Thoracic aorta (tissue), 2 donors: ENCODE data around the gene PDXK. TPM values are rescaled to one million over a fixed set of nuclear protein-coding genes. Genes with fewer than 3 reads are reported as not detected.
A peak's percentile ranks its signal among the peaks of the same experiment; 100 is the strongest.
"Not testable (repeated sequence)": the region's sequence is repeated elsewhere in the genome, so short reads cannot be mapped to it uniquely, and the experiment has no call there.

ENCODE experiments used
- ATAC-seq: fragments of 150-250 bp; one replicate; pipeline ENCODE4 v1.8.0; 2017; ENCODE audit warnings: low read depth; ENCODE audit not compliant: insufficient number of reproducible peaks, low FRiP score
- DNase-seq: peaks from one replicate; pipeline ENCODE4 v3.0.0-alpha.2; 2020; ENCODE audit warnings: low spot score
- H3K27ac ChIP-seq, 2 donors: fragments of 200-600 bp; sonication (generic); 1 replicate in 1 of 2; 2 replicates in 1 of 2; pipeline ENCODE4 v1.5.1; 2016; ENCODE audit warnings: mild to moderate bottlenecking in 2 of 2, moderate library complexity in 2 of 2
- H3K27me3 ChIP-seq: fragments of 200-600 bp; sonication (generic); replicated peaks from 2 replicates; pipeline ENCODE4 v1.6.0; 2016; ENCODE audit warnings: mild to moderate bottlenecking; ENCODE audit not compliant: insufficient read depth
- H3K36me3 ChIP-seq: fragments of 200-600 bp; sonication (generic); one replicate; pipeline ENCODE4 v1.5.1; 2016
- H3K4me1 ChIP-seq, 2 donors: fragments of 200-600 bp; sonication (generic); 1 replicate in 1 of 2; 2 replicates in 1 of 2; pipeline versions ENCODE4 v1.5.1 to v1.6.0; 2016; ENCODE audit warnings: low read depth in 2 of 2, mild to moderate bottlenecking in 1 of 2; ENCODE audit not compliant: control insufficient read depth in 1 of 2
- H3K4me3 ChIP-seq: fragments of 200-600 bp; sonication (generic); 2 replicates; pipeline ENCODE4 v1.5.1; 2016; ENCODE audit warnings: mild to moderate bottlenecking
- H3K9me3 ChIP-seq: fragments of 200-600 bp; sonication (generic); 2 replicates; pipeline ENCODE4 v1.5.1; 2016
- total RNA-seq, 2 donors: library from RNA; depleted of rRNA; stranded (reverse); fragments of >200 nt; gene quantifications; one replicate each; pipeline versions ENCODE4 v1.1.0 to v1.2.3, GENCODE V29; 2016
- TF ChIP-seq, protein P1 (sequence below): fragments of 200-600 bp; sonication (generic); IDR thresholded peaks from one replicate; pipeline ENCODE4 v1.5.1; 2019; ENCODE audit warnings: antibody characterized with exemption

PDXK gene
- 10 to 100 TPM; 52.4 to 64.7 TPM for total RNA-seq

DNA sequence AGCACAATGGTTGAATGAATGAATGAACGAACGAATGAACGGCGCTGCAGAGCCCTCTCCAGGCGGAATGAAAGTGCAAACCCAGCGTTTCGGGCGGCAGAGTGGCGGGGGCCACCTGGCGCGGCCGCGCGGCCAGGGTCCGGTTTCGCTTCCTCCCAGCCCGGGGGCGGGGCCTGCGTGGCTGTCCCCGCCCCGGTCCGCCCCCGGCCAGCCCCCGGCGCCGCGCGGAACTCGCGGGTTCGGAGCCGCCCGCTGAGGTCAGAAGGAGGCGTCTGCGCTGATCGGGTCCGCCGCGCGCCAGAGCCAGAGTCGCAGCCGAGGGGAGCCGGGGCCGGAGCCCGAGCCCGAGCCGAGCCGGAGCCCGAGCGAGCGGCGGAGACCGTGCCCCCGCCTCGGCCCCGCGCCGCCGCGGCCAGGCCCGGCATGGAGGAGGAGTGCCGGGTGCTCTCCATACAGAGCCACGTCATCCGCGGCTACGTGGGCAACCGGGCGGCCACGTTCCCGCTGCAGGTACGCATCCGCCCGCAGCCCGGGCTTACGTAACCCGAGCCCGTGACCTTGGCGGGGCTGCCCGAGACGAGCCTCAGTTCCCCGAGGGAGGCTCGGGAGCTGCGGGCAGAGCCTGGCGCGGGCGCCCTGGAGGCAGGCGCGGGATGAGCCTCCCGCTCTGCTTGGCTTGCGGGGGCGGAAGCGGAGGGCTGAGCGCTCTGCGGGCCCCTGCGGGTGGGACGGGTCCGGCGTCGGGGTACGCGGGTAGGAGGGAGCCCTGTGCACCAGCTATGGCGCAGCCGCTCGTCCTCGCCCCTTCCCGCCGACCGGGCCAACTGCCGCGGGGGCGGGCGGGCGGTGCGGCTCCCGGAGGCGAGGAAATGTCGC, at the start of gene PDXK:
Gene PDXK (plus strand): TSS at position 258 of the 876 bp plus-strand sequence. CDS start 166 bp downstream, at position 424.
- peaks cover 19 to 34% of the 10 kb centered on the region in 2 donors for H3K4me1 ChIP-seq
- H3K36me3 ChIP-seq, result no peaks in the 10 kb centered on the region
- peak within 1 kb of the TSS; percentile 87 for H3K4me3 ChIP-seq
- H3K27ac ChIP-seq, result peak within 1 kb of the TSS; percentile 65 to 77
- ATAC-seq, result peak; percentile 78
- TF ChIP-seq, protein P1, sequence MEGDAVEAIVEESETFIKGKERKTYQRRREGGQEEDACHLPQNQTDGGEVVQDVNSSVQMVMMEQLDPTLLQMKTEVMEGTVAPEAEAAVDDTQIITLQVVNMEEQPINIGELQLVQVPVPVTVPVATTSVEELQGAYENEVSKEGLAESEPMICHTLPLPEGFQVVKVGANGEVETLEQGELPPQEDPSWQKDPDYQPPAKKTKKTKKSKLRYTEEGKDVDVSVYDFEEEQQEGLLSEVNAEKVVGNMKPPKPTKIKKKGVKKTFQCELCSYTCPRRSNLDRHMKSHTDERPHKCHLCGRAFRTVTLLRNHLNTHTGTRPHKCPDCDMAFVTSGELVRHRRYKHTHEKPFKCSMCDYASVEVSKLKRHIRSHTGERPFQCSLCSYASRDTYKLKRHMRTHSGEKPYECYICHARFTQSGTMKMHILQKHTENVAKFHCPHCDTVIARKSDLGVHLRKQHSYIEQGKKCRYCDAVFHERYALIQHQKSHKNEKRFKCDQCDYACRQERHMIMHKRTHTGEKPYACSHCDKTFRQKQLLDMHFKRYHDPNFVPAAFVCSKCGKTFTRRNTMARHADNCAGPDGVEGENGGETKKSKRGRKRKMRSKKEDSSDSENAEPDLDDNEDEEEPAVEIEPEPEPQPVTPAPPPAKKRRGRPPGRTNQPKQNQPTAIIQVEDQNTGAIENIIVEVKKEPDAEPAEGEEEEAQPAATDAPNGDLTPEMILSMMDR, result no peak
- DNase-seq, result no peak
- H3K27me3 ChIP-seq, result no peaks in the 10 kb centered on the region
- H3K9me3 ChIP-seq, result no peaks in the 10 kb centered on the region

- H3K36me3 ChIP-seq, result peaks cover 21% of the 10 kb centered on the region
Measured at GRCh38 chr21:43669828-43670605, 48.9 kb upstream of the PDXK start.

DNA sequence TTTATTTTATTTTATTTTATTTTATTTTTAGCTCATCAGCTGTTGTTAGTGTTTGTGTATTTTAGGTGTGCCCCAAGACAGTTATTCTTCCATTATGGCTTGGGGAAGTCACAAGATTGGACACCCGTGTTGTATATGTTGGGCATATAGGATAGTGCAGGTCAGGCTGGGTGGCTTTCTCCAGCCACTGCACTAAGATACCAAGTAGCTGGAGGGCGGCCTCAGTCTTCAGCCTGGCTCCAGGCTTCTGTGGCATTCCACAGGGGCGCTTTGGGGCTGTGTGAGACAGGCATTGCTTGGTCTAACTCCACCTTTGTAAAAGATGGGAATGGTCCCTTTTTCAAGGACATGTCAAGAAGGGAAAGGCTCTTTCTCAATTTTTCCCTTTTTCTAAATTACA, 43.1 kb upstream of the PDXK start:
- DNase-seq (no peak), ATAC-seq (no peak)
- no peaks in the 10 kb centered on the region for H3K27me3 ChIP-seq
- no peak overlapping the region for H3K4me3 ChIP-seq
- TF ChIP-seq, protein P1, result no peak
- H3K27ac ChIP-seq, result no peak overlapping the region
- H3K4me1 ChIP-seq, result no peaks in the 10 kb centered on the region
- peaks cover 27% of the 10 kb centered on the region for H3K36me3 ChIP-seq
- no peaks in the 10 kb centered on the region for H3K9me3 ChIP-seq

More at GRCh38 chr21:43669828-43670605, 48.9 kb upstream of the PDXK start:
- no peak for ATAC-seq
- TF ChIP-seq, protein P1, result no peak
- no peaks in the 10 kb centered on the region for H3K9me3 ChIP-seq
- DNase-seq, result no peak
- H3K4me1 ChIP-seq, result no peaks in the 10 kb centered on the region
- H3K27me3 ChIP-seq, result no peaks in the 10 kb centered on the region
- no peak overlapping the region for H3K4me3 ChIP-seq
- H3K27ac ChIP-seq, result no peak overlapping the region

DNA sequence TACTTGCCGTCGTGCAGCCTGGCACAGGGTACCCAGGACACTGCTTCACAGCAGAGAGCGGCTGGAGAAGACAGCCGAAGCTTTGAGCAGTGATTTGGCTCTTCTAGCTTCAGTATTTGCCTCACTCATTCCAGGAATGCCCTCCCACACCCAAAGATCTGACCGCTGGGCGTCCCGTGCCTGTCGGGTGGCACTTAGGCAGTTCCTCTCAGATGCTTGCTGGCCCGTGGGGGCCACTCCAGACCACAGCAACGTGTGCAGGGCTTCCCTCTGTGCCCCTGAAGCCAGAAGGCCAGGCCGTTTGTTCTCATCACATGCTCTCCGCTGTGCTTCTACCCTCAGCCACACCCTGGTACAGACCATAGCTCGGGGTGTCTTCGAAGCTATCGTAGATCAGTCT, 42.5 kb upstream of the PDXK start:
- Histone ChIP-seq H3K27me3 (no peaks in the 10 kb centered on the region), H3K4me1 (no peaks in the 10 kb centered on the region), H3K36me3 (peaks cover 25% of the 10 kb centered on the region), H3K4me3 (no peak overlapping the region), H3K9me3 (no peaks in the 10 kb centered on the region), H3K27ac (no peak overlapping the region)
- ATAC-seq (no peak), DNase-seq (no peak)
- TF ChIP-seq, protein P1, result no peak

DNA sequence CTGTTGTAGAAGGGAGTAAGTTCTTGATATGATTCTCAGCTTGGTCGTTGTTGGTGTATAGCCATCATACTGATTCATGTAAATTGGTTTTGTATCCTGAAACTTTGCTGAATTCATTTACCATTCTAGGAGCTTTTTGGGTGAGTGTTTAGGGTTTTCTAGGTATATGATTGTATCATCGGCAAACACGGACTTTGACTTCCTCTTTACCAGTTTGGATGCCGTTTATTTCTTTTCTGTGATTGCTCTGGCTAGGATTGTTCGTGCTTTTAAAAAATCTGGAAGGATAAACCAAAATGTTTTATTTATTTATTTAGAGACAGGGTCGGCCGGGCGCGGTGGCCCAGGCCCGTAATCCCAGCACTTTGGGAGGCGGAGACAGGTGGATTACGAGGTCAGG, 39.0 kb upstream of the PDXK start:
- Histone ChIP-seq H3K27ac (no peak overlapping the region), H3K36me3 (peaks cover 20% of the 10 kb centered on the region), H3K4me3 (no peak overlapping the region), H3K27me3 (no peaks in the 10 kb centered on the region), H3K4me1 (no peaks in the 10 kb centered on the region), H3K9me3 (no peaks in the 10 kb centered on the region)
- TF ChIP-seq, protein P1, result no peak
- DNase-seq, result no peak
- no peak for ATAC-seq

GRCh38 chr21:43680421-43680820, 38.5 kb upstream of the PDXK start:
- ATAC-seq, DNase-seq, H3K4me3 ChIP-seq: not testable (repeated sequence)

More at GRCh38 chr21:43680421-43680820, 38.5 kb upstream of the PDXK start:
- H3K4me1 ChIP-seq, H3K9me3 ChIP-seq, H3K27ac ChIP-seq, H3K27me3 ChIP-seq: not testable (repeated sequence)
- H3K36me3 ChIP-seq, result peaks cover 23% of the 10 kb centered on the region
